NCI-H345 (cell line): ENCODE results near the gene ZG16B.

ENCODE experiments used
- DNase-seq: peaks from one replicate; lab custom pipeline; 2025; lab: John Stamatoyannopoulos, UW

Gene ZG16B

GRCh38 chr16:2867987-2868789, 38.1 kb downstream of the ZG16B start:
- DNase-seq, result peak; percentile 87

DNA sequence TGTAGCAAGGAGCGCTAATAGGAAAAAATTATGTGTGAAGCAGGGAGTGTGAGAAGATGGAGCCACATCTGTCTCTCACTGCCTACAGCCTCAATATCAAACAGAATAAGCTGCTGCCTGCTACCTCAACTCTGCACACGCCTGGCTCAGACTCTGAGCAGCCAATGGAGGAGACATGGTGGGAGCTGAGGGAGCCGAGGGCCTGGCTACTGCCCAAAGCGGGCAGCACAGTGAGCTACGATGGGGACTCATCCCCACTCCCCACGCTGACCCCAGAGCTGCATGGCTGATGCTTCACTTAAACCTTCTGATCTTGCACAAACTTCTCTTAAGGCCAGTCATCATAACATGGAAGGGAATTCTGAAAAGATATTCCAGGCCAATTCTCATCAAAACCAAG, 41.8 kb downstream of the ZG16B start:
- no peak for DNase-seq

GRCh38 chr16:2874032-2874911, 44.2 kb downstream of the ZG16B start:
- no peak for DNase-seq

- DNase-seq, result peak; percentile 79
Observed at GRCh38 chr16:2874912-2875362, 44.8 kb downstream of the ZG16B start.

- DNase-seq, result no peak
Observed at GRCh38 chr16:2879854-2880508, 49.9 kb downstream of the ZG16B start.
